Esophagus mucosa (tissue), 1 donor: ENCODE data around the gene CCDC174. TPM values are rescaled to one million over a fixed set of nuclear protein-coding genes. Genes with fewer than 3 reads are reported as not detected.
"Not testable (repeated sequence)": the region's sequence is repeated elsewhere in the genome, so short reads cannot be mapped to it uniquely, and the experiment has no call there.

Experiments
- ATAC-seq: fragments of 200-7000 bp; cut with Tn5 transposase; one replicate; pipeline ENCODE4 v1.9.1; 2020
- total RNA-seq: library from RNA; stranded (reverse); gene quantifications from one replicate; pipeline ENCODE4 v1.2.4, GENCODE V29; 2023
- donor health status: DM: yes; HTN: yes; CAD: no.

Gene CCDC174
- total RNA-seq, 1 donor from 2014 or later, result 9.9 TPM

GRCh38 chr3:14627815-14628214 lies 23.7 kb upstream of the CCDC174 start:
- no peak for ATAC-seq

GRCh38 chr3:14628406-14628805 lies 23.2 kb upstream of the CCDC174 start:
- no peak for ATAC-seq

- no peak for ATAC-seq
Measured at GRCh38 chr3:14630404-14631100, 21.0 kb upstream of the CCDC174 start.

GRCh38 chr3:14631101-14631497 lies 20.5 kb upstream of the CCDC174 start:
- no peak for ATAC-seq

GRCh38 chr3:14631687-14632441 lies 19.7 kb upstream of the CCDC174 start:
- ATAC-seq, result no peak

GRCh38 chr3:14632442-14632930 lies 19.1 kb upstream of the CCDC174 start:
- ATAC-seq, result no peak

- ATAC-seq, result peak; percentile 19
Measured at GRCh38 chr3:14633417-14633816, 18.1 kb upstream of the CCDC174 start.

- ATAC-seq, result peak; percentile 67
Measured at GRCh38 chr3:14633819-14634424, 17.6 kb upstream of the CCDC174 start.

GRCh38 chr3:14634763-14635400 lies 16.7 kb upstream of the CCDC174 start:
- peak; percentile 78 for ATAC-seq

GRCh38 chr3:14636496-14637087 lies 15.0 kb upstream of the CCDC174 start:
- ATAC-seq, result no peak

GRCh38 chr3:14640157-14640562 lies 11.4 kb upstream of the CCDC174 start:
- peak; percentile 47 for ATAC-seq

- no peak for ATAC-seq
Measured at GRCh38 chr3:14640734-14641133, 10.8 kb upstream of the CCDC174 start.

GRCh38 chr3:14641346-14641745 lies 10.2 kb upstream of the CCDC174 start:
- no peak for ATAC-seq

GRCh38 chr3:14645453-14645852 lies 6.1 kb upstream of the CCDC174 start:
- no peak for ATAC-seq

GRCh38 chr3:14646131-14646573 lies 5.4 kb upstream of the CCDC174 start:
- ATAC-seq, result no peak

GRCh38 chr3:14646589-14647413 lies 4.8 kb upstream of the CCDC174 start:
- ATAC-seq, result no peak

GRCh38 chr3:14647976-14648955 lies 3.3 kb upstream of the CCDC174 start:
- no peak for ATAC-seq

- no peak for ATAC-seq
Measured at GRCh38 chr3:14649466-14649865, 2.1 kb upstream of the CCDC174 start.

GRCh38 chr3:14650193-14650592 lies 1.4 kb upstream of the CCDC174 start:
- no peak for ATAC-seq

GRCh38 chr3:14652360-14652907 lies 872 bp downstream of the CCDC174 start:
- ATAC-seq, result not testable (repeated sequence)
